Astrocyte of the cerebellum (primary cell): ENCODE measurements around the gene COL6A2.
"Not testable (repeated sequence)": the region's sequence is repeated elsewhere in the genome, so short reads cannot be mapped to it uniquely, and the experiment has no call there.

Source experiments
- DNase-seq: peaks from one replicate; pipeline ENCODE4 v3.0.0-alpha.2; 2011; ENCODE audit warnings: low read depth
- H3K4me3 ChIP-seq: 2 replicates; pipeline ENCODE4 v1.5.1; 2011; ENCODE audit warnings: mild to moderate bottlenecking, low read depth, low read length, moderate library complexity
- in situ Hi-C: cut with HindIII; loops from 2 replicates; pipeline ENCODE4 v1.10.0; 2017; ENCODE audit warnings: low sequenced_read_pairs
- TF ChIP-seq, protein P1 (sequence below): IDR thresholded peaks from 2 replicates; pipeline ENCODE4 v1.5.1; 2012; ENCODE audit warnings: low read length, low read depth, moderate library complexity, mild to moderate bottlenecking; ENCODE audit errors: missing control alignments

COL6A2 gene

DNA sequence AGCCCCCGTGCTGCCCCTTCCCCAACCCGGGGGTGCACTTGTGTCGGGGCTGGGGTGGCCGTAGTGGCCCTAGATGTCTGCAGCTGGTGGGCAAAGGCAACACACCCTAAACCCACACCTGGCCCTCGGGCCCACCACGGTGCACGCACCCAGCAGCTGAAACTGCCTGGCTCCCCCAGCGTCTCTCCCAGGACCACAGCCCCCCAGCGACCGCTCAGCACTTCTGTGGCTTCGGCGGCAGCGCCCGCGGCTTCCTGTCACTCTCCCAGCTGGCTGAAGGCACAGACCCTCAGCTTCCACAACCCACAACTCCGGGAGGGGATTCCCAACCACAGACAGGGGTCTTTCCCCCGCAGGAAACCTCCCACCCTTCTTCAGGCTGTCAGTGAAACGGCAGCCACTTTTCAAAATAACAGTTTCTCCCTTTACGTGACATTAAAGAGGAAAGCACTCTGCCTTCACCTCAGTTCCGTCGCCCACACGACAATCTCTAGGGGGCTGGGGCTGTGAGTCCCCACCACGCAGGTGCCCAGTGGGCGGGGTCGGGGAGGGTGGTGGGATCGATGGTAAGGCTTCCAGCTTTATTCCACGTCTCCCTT, 40.7 kb upstream of the COL6A2 start:
- H3K4me3 ChIP-seq = no peak overlapping the region
- no peak for DNase-seq
- in situ Hi-C loops = no loop called here
- TF ChIP-seq, protein P1, sequence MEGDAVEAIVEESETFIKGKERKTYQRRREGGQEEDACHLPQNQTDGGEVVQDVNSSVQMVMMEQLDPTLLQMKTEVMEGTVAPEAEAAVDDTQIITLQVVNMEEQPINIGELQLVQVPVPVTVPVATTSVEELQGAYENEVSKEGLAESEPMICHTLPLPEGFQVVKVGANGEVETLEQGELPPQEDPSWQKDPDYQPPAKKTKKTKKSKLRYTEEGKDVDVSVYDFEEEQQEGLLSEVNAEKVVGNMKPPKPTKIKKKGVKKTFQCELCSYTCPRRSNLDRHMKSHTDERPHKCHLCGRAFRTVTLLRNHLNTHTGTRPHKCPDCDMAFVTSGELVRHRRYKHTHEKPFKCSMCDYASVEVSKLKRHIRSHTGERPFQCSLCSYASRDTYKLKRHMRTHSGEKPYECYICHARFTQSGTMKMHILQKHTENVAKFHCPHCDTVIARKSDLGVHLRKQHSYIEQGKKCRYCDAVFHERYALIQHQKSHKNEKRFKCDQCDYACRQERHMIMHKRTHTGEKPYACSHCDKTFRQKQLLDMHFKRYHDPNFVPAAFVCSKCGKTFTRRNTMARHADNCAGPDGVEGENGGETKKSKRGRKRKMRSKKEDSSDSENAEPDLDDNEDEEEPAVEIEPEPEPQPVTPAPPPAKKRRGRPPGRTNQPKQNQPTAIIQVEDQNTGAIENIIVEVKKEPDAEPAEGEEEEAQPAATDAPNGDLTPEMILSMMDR = no peak

DNA sequence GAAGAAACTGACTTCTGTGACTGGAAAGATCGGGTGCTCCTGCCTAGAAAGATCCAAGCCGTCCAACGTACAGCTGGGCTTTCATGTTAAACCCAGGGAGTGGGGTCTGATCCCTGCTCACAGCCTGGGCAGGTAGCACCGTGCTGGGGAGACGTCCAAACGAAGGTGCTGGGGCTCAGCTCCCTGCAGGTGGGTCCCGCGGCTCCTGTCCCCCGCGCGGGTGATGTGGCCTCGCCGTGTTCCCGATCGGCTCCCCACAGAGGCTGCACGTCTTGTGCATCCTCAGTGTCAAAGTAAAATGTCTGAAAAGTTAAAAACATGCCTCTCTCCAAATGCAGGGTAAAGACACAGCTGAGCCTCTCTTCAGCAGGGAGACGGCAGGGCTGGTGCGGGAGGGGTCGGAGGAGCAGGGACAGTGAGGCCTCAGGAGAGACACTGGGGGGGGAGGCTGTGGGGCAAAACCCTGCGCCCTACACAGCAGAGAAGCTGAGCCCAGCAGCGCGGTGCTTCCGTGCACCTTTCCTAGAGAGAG, 40.1 kb upstream of the COL6A2 start:
- no peak for DNase-seq
- in situ Hi-C loops = no loop called here
- H3K4me3 ChIP-seq = no peak overlapping the region
- TF ChIP-seq, protein P1 = no peak

DNA sequence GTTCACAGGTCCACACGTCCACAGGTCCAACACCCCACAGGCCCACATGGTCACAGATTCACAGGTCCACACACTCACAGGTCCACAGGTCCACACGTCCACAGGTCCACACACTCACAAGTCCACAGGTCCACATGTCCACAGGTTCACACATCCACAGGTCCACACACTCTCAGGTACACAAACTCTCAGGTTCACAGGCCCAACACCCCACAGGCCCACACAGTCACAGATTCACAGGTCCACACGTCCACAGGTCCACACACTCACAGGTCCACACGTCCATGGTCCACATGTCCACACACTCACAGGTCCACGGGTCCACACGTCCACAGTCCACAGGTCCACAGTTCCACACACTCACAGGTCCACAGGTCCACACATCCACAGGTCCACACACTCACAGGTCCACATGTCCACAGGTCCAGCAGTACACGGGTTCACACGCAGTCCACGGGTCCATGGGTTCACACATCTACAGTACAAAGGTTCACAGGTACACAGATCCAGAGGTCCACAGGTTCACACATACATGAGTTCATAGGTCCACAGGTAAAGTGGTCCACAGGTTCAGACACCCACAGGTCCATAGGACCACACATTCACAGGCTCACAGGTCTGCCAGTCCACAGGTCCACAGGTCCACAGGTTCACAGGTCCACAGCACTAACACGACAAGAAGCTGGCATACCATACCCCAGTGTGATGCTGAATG, 39.3 kb upstream of the COL6A2 start:
- TF ChIP-seq, protein P1 = no peak
- in situ Hi-C loops = no loop called here
- DNase-seq = no peak
- H3K4me3 ChIP-seq = no peak overlapping the region

DNA sequence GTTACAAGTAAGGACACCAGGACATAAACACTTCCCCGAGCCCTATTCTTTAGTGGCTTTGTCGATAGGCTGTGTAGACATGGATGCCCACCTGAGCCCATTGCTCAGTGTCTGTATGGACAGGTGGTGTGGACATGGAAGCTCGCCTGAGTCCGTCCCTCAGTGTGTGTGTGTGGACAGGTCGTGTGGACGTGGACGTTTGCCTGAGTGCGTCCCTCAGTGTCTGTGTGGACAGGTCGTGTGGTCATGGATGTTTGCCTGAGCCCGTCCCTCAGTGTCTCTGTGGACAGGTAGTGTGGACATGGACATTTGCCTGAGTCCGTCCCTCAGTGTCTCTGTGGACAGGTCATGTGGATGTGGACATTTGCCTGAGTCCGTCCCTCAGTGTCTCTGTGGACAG, 38.7 kb upstream of the COL6A2 start:
- no peak overlapping the region for H3K4me3 ChIP-seq
- DNase-seq = no peak
- in situ Hi-C loops = no loop called here
- TF ChIP-seq, protein P1 = no peak

DNA sequence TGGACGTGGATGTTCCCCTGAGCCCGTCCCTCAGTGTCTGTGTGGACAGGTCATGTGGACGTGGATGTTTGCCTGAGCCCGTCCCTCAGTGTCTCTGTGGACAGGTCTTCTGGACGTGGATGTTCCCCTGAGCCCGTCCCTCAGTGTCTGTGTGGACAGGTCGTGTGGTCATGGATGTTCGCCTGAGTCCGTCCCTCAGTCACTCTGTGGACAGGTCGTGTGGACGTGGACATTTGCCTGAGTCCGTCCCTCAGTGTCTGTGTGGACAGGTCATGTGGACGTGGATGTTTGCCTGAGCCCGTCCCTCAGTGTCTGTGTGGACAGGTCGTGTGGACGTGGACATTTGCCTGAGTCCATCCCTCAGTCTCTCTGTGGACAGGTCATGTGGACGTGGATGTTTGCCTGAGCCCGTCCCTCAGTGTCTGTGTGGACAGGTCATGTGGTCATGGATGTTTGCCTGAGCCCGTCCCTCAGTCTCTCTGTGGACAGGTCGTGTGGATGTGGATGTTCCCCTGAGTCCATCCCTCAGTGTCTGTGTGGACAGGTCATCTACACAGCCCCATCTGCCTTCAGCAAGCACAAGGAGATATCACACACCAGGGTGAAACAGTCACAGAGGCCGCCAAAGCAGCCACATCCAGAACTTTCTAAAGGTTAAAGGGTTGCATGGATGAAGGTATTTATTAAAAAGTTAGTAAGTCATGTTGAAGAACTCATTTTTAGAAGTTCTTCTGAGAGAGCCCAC, 38.0 kb upstream of the COL6A2 start:
- DNase-seq, H3K4me3 ChIP-seq, in situ Hi-C loops: not testable (repeated sequence)

DNA sequence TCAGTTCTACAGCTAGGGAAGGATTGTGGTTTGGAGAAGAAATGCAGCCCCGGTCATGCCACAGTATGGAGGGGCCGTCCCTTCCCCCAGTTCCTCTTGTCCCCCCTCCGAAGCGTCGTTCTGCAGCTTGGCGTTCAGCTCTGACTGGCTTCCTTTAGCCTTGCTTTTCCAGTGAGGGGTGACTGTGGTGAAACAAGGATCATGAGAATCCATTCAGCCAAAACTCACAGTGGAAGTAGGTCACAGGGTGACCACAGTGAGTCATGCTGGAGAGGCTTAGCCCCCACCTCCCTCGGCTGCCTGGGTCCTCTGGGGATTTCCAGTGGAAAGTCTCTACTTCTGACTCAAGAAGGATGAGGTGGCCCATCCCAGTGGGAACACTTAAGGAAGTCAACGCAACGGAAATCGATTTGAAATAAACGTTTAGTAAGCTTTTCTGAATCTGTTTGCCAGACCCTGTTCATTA, 37.3 kb upstream of the COL6A2 start:
- in situ Hi-C loops = no loop called here
- no peak overlapping the region for H3K4me3 ChIP-seq
- TF ChIP-seq, protein P1 = no peak
- DNase-seq = peak; percentile 99
